DND-41 (cell line): ENCODE measurements around the gene SPDYE6.

Source experiments
- ATAC-seq: fragments of 200-7000 bp; cut with Tn5 transposase; 3 replicates; pipeline ENCODE4 v1.9.1; 2021; ENCODE audit warnings: low read depth; ENCODE audit not compliant: insufficient read depth
- DNase-seq: peaks from one replicate; pipeline ENCODE4 v3.0.0-alpha.2; 2020
- H2AFZ ChIP-seq: 2 replicates; pipeline ENCODE4 v1.6.0; 2012; ENCODE audit warnings: low read depth, low read length
- H3K27ac ChIP-seq: 2 replicates; pipeline ENCODE4 v1.5.1; 2012; ENCODE audit warnings: low read length, inconsistent platforms
- H3K27me3 ChIP-seq: fragments of 200-600 bp; sonication (generic); 2 replicates; pipeline ENCODE4 v1.6.0; 2012; ENCODE audit warnings: low read length, mild to moderate bottlenecking, inconsistent platforms; ENCODE audit not compliant: insufficient read depth, poor library complexity
- H3K36me3 ChIP-seq: 2 replicates; pipeline ENCODE4 v1.5.1; 2012; ENCODE audit warnings: low read length, inconsistent platforms; ENCODE audit not compliant: insufficient read depth
- H3K4me1 ChIP-seq: 2 replicates; pipeline ENCODE4 v1.5.1; 2012; ENCODE audit warnings: mild to moderate bottlenecking, low read length; ENCODE audit not compliant: insufficient read depth
- H3K4me2 ChIP-seq: 2 replicates; pipeline ENCODE4 v1.6.0; 2012; ENCODE audit warnings: mild to moderate bottlenecking, moderate library complexity, low read length, inconsistent platforms; ENCODE audit not compliant: insufficient read depth
- H3K4me3 ChIP-seq, 2 experiments: fragments of 200-600 bp in 1 of 2; shearing (Covaris generic) in 1 of 2; 2 replicates each; pipeline ENCODE4 v1.5.1; 2012 to 2016; ENCODE audit warnings: inconsistent platforms in 2 of 2, low read length in 2 of 2, mild to moderate bottlenecking in 2 of 2, low read depth in 1 of 2, moderate library complexity in 1 of 2
- H3K79me2 ChIP-seq: 2 replicates; pipeline ENCODE4 v1.6.0; 2012; ENCODE audit warnings: low read length, inconsistent platforms; ENCODE audit not compliant: insufficient read depth
- H3K9ac ChIP-seq: 2 replicates; pipeline ENCODE4 v1.6.0; 2012; ENCODE audit warnings: low read depth, mild to moderate bottlenecking, inconsistent platforms, low read length, moderate library complexity
- H3K9me3 ChIP-seq: 2 replicates; pipeline ENCODE4 v1.5.1; 2012; ENCODE audit warnings: low read length, moderate library complexity, mild to moderate bottlenecking, inconsistent platforms; ENCODE audit not compliant: insufficient read depth, severe bottlenecking
- H4K20me1 ChIP-seq: 2 replicates; pipeline ENCODE4 v1.6.0; 2012; ENCODE audit warnings: low read length; ENCODE audit not compliant: insufficient read depth
- CTCF ChIP-seq: IDR thresholded peaks from 2 replicates; pipeline ENCODE4 v1.5.1; 2012; ENCODE audit warnings: borderline replicate concordance, low read length, moderate library complexity, mild to moderate bottlenecking; ENCODE audit not compliant: poor library complexity, severe bottlenecking; ENCODE audit errors: extremely low read depth
- EZH2 ChIP-seq: IDR thresholded peaks from 3 replicates; pipeline ENCODE4 v1.6.1; 2012; ENCODE audit warnings: borderline replicate concordance, low read depth, mild to moderate bottlenecking, moderate library complexity, low read length, inconsistent platforms; ENCODE audit not compliant: severe bottlenecking

The SPDYE6 gene

GRCh38 chr7:102312317-102312716 is 43.9 kb downstream of the SPDYE6 start:
- no peak overlapping the region for H2AFZ ChIP-seq
- TF ChIP-seq CTCF (no peak), EZH2 (no peak)
- no peaks in the 10 kb centered on the region for H3K4me1 ChIP-seq
- no peaks in the 10 kb centered on the region for H3K36me3 ChIP-seq
- no peaks in the 10 kb centered on the region for H3K27me3 ChIP-seq
- no peak overlapping the region for H3K9ac ChIP-seq
- H3K79me2 ChIP-seq = no peaks in the 10 kb centered on the region
- no peak overlapping the region for H3K4me3 ChIP-seq
- ATAC-seq (no peak), DNase-seq (no peak)
- no peak overlapping the region for H3K4me2 ChIP-seq
- no peaks in the 10 kb centered on the region for H4K20me1 ChIP-seq
- no peaks in the 10 kb centered on the region for H3K9me3 ChIP-seq
- H3K27ac ChIP-seq = no peak overlapping the region

DNA sequence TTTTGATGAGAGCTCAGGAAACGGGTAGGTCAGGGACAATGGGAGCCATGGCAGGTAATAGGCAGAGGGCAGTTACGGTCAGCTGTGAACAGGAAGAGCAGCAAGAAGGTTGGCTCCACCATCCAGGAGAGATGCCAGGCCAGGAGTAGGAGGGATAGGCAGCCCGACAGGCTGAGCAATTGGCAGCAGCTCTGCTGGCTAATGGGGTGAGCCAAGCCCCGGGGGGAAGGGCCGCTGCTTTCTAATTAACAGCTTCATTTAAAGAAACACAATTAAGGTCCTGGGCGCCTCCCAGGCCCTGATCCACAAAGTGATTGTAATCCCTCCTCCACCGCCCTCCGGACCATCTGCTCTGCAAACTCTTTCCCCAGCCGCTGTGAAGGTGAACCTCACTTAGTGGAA is 45.8 kb downstream of the SPDYE6 start:
- DNase-seq = no peak
- no peak overlapping the region for H3K4me2 ChIP-seq

GRCh38 chr7:102306916-102307677 is 49.1 kb downstream of the SPDYE6 start:
- Histone ChIP-seq H3K4me2 (no peak overlapping the region), H3K27ac (no peak overlapping the region), H3K4me1 (no peaks in the 10 kb centered on the region), H3K4me3 (no peak overlapping the region), H2AFZ (no peak overlapping the region), H3K9me3 (no peaks in the 10 kb centered on the region), H3K27me3 (no peaks in the 10 kb centered on the region), H4K20me1 (no peaks in the 10 kb centered on the region), H3K9ac (no peak overlapping the region), H3K79me2 (no peaks in the 10 kb centered on the region), H3K36me3 (no peaks in the 10 kb centered on the region)
- TF ChIP-seq CTCF = no peak
- no peak for TF ChIP-seq EZH2
- DNase-seq (peak; percentile 10), ATAC-seq (peak; percentile 35; the same call in 1 of the 3 replicates)

More for the DNA sequence above, 45.8 kb downstream of the SPDYE6 start:
- Histone ChIP-seq H3K27ac (no peak overlapping the region), H3K9me3 (no peaks in the 10 kb centered on the region), H3K79me2 (no peaks in the 10 kb centered on the region), H3K4me3 (no peak overlapping the region), H2AFZ (no peak overlapping the region), H3K4me1 (no peaks in the 10 kb centered on the region), H3K9ac (no peak overlapping the region), H3K27me3 (no peaks in the 10 kb centered on the region), H4K20me1 (no peaks in the 10 kb centered on the region), H3K36me3 (no peaks in the 10 kb centered on the region)
- TF ChIP-seq EZH2 (no peak), CTCF (no peak)
- ATAC-seq = no peak
